Mammary epithelial cell (primary cell): ENCODE measurements around the gene ROBO1.

Experiments
- EZH2 ChIP-seq: IDR thresholded peaks from 2 replicates; pipeline ENCODE4 v1.6.1; 2012; ENCODE audit warnings: low read length, inconsistent platforms, borderline replicate concordance
- TF ChIP-seq, protein P1 (sequence below), 2 donors: IDR thresholded peaks in 1 of 2; conservative IDR thresholded peaks in 1 of 2; 2 replicates each; pipeline ENCODE4 v1.5.1; 2011 to 2012; ENCODE audit warnings: inconsistent platforms in 2 of 2, low read length in 2 of 2, mild to moderate bottlenecking in 2 of 2, control low read depth in 1 of 2, low read depth in 1 of 2; ENCODE audit not compliant: insufficient read depth in 1 of 2; ENCODE audit errors: extremely low read depth in 1 of 2

DNA sequence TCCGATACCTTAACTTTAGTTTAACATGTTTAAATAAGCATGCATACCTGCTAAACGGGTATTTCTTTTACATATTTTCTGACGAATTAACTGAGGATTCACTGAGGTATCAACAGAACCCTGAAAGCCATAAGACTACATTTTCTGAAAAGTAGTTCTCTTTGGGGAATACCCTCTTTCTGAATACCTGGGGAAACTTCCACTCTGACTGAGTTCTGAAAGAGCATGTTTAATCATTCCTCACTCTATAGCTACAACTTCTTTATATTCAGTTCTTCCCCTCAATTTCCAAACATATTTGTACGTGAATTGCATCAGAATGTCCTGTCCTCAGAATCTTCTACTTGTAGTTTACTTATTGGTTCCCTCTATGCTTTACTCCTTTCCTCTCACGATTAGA, 403.0 kb downstream of the ROBO1 start:
- TF ChIP-seq, protein P1, sequence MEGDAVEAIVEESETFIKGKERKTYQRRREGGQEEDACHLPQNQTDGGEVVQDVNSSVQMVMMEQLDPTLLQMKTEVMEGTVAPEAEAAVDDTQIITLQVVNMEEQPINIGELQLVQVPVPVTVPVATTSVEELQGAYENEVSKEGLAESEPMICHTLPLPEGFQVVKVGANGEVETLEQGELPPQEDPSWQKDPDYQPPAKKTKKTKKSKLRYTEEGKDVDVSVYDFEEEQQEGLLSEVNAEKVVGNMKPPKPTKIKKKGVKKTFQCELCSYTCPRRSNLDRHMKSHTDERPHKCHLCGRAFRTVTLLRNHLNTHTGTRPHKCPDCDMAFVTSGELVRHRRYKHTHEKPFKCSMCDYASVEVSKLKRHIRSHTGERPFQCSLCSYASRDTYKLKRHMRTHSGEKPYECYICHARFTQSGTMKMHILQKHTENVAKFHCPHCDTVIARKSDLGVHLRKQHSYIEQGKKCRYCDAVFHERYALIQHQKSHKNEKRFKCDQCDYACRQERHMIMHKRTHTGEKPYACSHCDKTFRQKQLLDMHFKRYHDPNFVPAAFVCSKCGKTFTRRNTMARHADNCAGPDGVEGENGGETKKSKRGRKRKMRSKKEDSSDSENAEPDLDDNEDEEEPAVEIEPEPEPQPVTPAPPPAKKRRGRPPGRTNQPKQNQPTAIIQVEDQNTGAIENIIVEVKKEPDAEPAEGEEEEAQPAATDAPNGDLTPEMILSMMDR (conservative IDR thresholded peaks at IDR 0.05 in 1 of 2, IDR thresholded peaks at IDR 0.05 in 1 of 2; ENCODE audit: extremely low read depth in 1 of 2, insufficient read depth in 1 of 2, low read depth in 1 of 2, low read length in 2 of 2), result no peak
- TF ChIP-seq EZH2, result no peak
